NCI-H446 treated with DMSO at 0.1 percent for 48 hours (cell line): ENCODE results near the gene MOB3A.
"Not testable (repeated sequence)": the region's sequence is repeated elsewhere in the genome, so short reads cannot be mapped to it uniquely, and the experiment has no call there.

Experiments used
- DNase-seq: peaks from one replicate; lab custom pipeline; 2025; lab: John Stamatoyannopoulos, UW

The MOB3A gene

DNA sequence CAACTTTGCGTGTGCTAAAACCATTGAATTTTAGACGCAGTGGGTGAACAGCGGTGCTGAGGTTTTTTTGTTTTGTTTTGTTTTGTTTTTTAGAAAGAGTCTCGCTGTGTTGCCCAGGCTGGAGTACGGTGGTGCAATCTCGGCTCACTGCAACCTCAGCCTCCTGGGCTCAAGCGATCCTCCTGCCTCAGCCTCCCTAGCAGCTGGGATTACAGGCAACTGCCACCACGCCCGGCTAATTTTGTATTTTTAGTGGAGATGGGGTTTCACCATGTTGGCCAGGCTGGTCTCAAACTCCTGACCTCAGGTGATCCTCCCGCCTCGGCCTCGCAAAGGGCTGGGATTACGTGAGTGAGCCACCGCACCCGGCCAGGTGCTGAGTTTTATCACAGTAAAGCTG, 61.9 kb downstream of the MOB3A start:
- DNase-seq: not testable (repeated sequence)

DNA sequence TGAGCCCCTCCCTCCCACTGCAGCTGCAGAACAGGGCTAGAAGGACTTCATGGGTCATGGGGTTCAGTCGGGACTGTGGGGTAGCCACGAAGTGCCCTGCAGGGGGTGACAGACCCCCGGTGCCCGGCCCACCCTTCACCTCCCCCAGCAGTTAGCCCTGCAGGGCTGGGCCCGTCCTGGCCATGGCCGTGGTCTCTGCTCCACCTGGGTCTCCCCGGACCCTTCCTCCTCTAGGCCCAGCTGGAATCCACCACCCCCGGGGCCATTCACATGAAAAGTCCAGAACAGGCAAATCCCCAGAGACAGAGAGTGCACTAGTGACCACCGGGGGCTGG, 62.3 kb downstream of the MOB3A start:
- no peak for DNase-seq

DNA sequence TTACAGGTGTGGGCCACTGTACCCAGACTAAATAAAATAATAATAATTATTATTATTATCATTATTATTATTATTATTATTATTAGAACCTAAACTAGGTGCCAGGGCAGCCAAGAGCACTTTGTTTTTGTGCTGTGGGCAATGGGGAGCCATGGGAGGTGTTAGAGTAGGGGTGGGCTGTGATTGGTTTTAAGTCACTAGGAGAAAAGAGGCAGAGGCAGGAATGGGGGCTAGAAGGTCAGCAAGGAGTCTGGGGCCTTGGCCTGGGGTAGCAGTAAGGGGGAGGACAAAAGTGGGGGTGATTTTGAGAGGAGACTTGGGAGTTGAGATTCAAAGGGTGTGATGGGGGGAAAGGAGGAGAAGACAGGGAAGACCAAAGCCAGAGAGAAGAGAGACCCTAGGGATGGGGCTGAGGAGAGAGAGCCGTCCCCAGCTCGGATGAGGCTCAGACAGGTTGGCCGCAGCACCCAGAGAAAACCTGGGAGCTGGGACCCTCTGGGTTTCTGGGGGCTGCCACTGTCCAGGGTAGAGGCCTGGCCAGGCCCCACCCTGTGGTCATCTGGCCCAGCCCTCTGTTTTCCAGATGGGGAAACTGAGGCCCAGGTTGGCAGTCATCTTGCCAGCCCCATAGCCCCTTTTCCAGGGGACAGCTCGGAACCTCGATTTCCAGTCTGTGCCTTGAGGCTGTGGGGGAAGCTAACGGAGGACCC, 62.9 kb downstream of the MOB3A start:
- no peak for DNase-seq

DNA sequence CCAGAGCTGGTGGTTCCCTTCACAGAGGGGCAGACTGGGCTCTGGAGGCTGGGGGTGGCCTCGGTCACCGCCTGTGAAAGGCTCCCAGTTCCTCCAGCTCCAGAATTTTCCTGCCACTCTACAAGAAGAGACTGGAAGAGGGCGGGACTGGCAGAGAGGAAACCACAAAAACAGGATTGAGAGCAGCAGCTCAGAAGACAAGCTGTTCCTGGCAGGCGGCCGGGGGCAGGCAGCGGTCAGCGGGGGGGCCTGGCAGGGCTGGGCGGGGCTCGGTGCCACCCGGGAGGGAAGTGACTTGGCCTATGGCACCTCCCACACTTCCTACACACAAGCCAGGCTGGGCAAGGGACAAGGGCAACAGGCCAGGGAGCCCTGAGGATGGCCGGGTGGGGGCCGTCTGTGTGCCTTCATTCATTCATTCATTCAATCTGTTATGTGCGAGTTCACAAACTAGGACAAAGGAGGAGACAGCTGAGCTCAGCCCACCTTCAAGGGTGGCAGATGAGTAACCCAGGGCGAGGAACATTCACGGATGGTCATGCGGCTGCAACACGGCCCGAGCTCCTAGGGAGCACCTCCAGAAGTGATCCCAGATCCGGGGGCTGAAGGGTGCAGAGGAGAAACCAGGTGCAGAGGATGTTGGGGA, 63.7 kb downstream of the MOB3A start:
- peak; percentile 85 for DNase-seq

DNA sequence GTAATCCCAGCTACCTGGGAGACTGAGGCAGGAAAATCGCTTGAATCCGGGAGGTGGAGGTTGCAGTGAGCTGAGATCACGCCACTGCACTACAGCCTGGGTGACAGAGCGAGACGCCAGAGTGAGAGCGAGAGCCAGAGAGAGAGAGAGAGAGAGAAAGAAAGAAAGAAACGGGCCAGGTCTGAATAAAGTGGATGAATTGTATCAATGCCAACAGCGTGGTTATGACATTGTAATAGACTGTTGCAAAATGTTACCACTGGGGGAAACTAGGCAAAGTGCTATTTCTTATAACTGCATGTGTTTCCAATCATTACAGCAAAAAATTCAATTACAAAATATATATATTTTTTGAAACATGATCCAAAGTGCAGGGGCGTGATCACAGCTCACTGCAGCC, 68.8 kb downstream of the MOB3A start:
- DNase-seq: no peak

DNA sequence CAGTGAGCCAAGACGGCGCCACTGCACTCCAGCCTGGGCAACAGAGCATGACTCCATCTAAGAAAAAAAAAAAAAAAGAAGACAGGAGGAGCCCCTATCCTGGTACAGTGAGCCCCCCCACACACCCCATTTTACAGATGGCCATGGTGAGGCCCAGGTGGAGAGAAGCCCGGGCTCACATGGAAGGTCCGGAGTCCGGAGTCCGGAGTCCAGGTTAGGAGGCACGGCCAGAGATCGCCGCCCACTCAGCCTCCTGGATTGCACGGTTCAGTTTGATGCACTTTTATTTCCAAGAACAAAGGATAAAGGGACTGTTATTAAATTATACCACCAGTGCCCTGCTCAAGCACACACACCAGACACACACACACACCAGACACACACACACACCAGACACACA, 69.4 kb downstream of the MOB3A start:
- DNase-seq: no peak

DNA sequence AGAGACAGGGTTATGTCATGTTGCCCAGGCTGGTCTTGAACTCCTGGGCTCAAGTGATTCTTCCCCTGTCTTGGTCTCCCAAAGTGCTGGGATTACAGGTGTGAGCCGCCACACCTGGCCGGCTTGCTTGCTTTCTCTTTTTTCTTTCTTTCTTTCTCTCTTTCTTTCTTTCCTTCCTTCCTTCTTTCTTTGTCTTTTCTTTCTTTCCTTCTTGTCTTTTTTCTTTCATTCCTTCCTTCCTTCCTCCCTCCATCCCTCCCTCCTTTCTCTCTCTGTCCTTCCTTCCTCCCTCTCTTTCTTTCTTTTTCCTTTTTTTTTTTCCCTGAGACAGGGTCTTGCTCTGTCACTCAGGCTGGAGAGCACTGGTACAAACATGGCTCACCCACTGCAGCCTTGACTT, 73.8 kb downstream of the MOB3A start:
- DNase-seq: no peak

DNA sequence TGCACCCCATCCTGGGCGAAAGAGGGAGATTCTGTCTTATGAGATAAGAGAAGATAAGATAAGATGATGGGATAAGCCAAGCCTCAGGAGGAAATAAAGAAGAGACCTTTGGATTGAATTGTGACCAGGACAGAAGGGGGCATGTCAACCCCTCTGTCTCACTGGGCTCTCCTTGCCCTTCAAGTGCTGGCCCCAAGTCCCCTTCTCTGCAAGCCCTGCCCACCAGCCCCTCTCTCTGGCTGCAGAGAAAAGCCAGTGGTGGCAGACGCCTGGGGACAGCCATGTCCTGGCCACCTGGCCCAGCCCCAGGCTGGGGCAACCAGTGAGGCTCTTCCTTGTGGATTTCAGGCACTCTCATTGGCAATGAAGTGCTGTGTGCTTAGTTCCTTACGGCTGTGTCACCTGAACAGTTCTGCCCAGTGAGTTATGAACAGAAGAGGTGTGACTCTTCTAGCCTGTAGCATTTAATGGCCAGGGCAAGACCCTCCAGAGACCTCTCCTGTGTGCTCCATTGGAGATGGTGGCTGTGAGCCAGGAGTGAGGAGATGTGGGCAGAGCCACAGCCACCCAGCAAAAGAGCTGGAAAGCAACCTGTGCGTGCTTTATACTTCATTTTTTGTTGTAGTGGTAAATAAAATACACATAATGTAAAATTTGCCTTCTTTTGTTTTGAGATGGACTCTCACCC, 74.5 kb downstream of the MOB3A start:
- DNase-seq: no peak
